ENCODE data around the gene PRG3.

DNA sequence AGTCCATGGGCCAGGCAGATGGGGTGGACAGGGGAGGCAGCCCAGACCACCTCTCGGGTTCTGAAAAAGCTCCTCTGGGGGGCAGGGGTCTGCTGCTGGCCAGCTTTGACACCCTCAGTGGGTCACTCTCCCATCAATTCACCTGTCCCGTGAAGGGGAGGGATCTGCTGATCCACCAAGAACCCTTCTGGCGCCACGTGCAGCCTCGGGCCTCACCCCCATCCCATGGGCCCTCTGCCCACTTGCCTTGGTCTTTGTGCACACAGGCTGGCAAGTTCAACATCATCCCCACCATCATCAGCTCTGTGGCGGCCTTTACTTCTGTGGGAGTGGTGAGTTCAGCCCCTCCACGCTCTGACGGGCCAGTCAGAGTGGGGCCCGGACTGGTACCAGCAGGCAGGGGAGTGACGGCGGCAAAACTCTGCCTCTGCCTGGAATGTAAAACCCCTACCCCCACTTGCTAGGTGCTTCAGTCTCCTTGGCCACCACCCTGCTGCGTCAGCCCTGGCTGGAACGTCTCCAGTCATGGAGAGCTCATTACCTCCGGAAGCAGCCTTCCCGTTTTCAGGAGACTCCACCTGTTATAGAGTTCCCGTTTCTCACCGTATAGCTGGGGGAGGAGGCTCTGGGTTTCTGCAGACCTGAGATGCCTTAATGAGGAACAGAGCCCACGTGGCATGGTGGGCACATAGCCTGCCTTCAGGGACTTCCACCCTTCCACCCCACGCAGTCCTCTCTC is 12.7 kb downstream of the PRG3 start:
- TF ChIP-seq RARB (CRISPR knock-in tag; IDR thresholded peaks at IDR 0.05) = no peak
- TF ChIP-seq, protein P1, sequence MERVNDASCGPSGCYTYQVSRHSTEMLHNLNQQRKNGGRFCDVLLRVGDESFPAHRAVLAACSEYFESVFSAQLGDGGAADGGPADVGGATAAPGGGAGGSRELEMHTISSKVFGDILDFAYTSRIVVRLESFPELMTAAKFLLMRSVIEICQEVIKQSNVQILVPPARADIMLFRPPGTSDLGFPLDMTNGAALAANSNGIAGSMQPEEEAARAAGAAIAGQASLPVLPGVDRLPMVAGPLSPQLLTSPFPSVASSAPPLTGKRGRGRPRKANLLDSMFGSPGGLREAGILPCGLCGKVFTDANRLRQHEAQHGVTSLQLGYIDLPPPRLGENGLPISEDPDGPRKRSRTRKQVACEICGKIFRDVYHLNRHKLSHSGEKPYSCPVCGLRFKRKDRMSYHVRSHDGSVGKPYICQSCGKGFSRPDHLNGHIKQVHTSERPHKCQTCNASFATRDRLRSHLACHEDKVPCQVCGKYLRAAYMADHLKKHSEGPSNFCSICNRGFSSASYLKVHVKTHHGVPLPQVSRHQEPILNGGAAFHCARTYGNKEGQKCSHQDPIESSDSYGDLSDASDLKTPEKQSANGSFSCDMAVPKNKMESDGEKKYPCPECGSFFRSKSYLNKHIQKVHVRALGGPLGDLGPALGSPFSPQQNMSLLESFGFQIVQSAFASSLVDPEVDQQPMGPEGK (CRISPR knock-in tag; IDR thresholded peaks at IDR 0.05; ENCODE audit: borderline replicate concordance) = no peak

Measured in SK-N-SH treated with all-trans-retinoic acid at 6 μM for 48 hours (cell line).